Measurements from ENCODE around the gene ZDHHC3.

The ZDHHC3 gene

GRCh38 chr3:44905446-44906157 lies 70.4 kb downstream of the ZDHHC3 start:
- no peak overlapping the region for H3K9ac ChIP-seq (ENCODE audit: low read depth, low read length)
- no peak overlapping the region for H3K4me3 ChIP-seq (ENCODE audit: low read depth in 1 of 2, low read length in 2 of 2)
- no peaks in the 10 kb centered on the region for H3K4me1 ChIP-seq (ENCODE audit: insufficient read depth, low read length)
- H3K27ac ChIP-seq (ENCODE audit: low read length), result no peak overlapping the region
- H3K4me2 ChIP-seq (ENCODE audit: insufficient read depth, low read length), result no peak overlapping the region
- H3K9me3 ChIP-seq (ENCODE audit: insufficient read depth, low read length, severe bottlenecking), result no peaks in the 10 kb centered on the region
- TF ChIP-seq, protein P1, sequence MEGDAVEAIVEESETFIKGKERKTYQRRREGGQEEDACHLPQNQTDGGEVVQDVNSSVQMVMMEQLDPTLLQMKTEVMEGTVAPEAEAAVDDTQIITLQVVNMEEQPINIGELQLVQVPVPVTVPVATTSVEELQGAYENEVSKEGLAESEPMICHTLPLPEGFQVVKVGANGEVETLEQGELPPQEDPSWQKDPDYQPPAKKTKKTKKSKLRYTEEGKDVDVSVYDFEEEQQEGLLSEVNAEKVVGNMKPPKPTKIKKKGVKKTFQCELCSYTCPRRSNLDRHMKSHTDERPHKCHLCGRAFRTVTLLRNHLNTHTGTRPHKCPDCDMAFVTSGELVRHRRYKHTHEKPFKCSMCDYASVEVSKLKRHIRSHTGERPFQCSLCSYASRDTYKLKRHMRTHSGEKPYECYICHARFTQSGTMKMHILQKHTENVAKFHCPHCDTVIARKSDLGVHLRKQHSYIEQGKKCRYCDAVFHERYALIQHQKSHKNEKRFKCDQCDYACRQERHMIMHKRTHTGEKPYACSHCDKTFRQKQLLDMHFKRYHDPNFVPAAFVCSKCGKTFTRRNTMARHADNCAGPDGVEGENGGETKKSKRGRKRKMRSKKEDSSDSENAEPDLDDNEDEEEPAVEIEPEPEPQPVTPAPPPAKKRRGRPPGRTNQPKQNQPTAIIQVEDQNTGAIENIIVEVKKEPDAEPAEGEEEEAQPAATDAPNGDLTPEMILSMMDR (IDR thresholded peaks at IDR 0.05; ENCODE audit: borderline replicate concordance, extremely low read depth, low read length, poor library complexity, severe bottlenecking), result no peak
- no peak for TF ChIP-seq EZH2 (IDR thresholded peaks at IDR 0.05; ENCODE audit: borderline replicate concordance, low read depth, low read length, severe bottlenecking)
- no peaks in the 10 kb centered on the region for H3K79me2 ChIP-seq (ENCODE audit: insufficient read depth, low read length)
- no peak overlapping the region for H2AFZ ChIP-seq (ENCODE audit: low read depth, low read length)
- ATAC-seq (ENCODE audit: insufficient read depth, low read depth), result no peak; the same call in 2 of the 3 replicates
- H4K20me1 ChIP-seq (ENCODE audit: insufficient read depth, low read length), result no peaks in the 10 kb centered on the region
- no peaks in the 10 kb centered on the region for H3K36me3 ChIP-seq (ENCODE audit: insufficient read depth, low read length)
- no peak for DNase-seq
- no peaks in the 10 kb centered on the region for H3K27me3 ChIP-seq (ENCODE audit: insufficient read depth, low read length, poor library complexity)

- H3K9me3 ChIP-seq (ENCODE audit: insufficient read depth, low read length, severe bottlenecking), result no peaks in the 10 kb centered on the region
- H4K20me1 ChIP-seq (ENCODE audit: insufficient read depth, low read length), result no peaks in the 10 kb centered on the region
- DNase-seq (no peak), ATAC-seq (ENCODE audit: insufficient read depth, low read depth) (no peak)
- no peaks in the 10 kb centered on the region for H3K27me3 ChIP-seq (ENCODE audit: insufficient read depth, low read length, poor library complexity)
- no peak overlapping the region for H3K9ac ChIP-seq (ENCODE audit: low read depth, low read length)
- H2AFZ ChIP-seq (ENCODE audit: low read depth, low read length), result no peak overlapping the region
- H3K36me3 ChIP-seq (ENCODE audit: insufficient read depth, low read length), result no peaks in the 10 kb centered on the region
- no peaks in the 10 kb centered on the region for H3K4me1 ChIP-seq (ENCODE audit: insufficient read depth, low read length)
- TF ChIP-seq, protein P1 (IDR thresholded peaks at IDR 0.05; ENCODE audit: borderline replicate concordance, extremely low read depth, low read length, poor library complexity, severe bottlenecking), result no peak
- TF ChIP-seq EZH2 (IDR thresholded peaks at IDR 0.05; ENCODE audit: borderline replicate concordance, low read depth, low read length, severe bottlenecking), result no peak
- no peak overlapping the region for H3K4me2 ChIP-seq (ENCODE audit: insufficient read depth, low read length)
- no peaks in the 10 kb centered on the region for H3K79me2 ChIP-seq (ENCODE audit: insufficient read depth, low read length)
- no peak overlapping the region for H3K4me3 ChIP-seq (ENCODE audit: low read depth in 1 of 2, low read length in 2 of 2)
- H3K27ac ChIP-seq (ENCODE audit: low read length), result no peak overlapping the region
Measured at GRCh38 chr3:44903751-44904150, 72.2 kb downstream of the ZDHHC3 start.

- Histone ChIP-seq H3K9me3 (ENCODE audit: insufficient read depth, low read length, severe bottlenecking) (no peaks in the 10 kb centered on the region), H3K79me2 (ENCODE audit: insufficient read depth, low read length) (no peaks in the 10 kb centered on the region), H3K36me3 (ENCODE audit: insufficient read depth, low read length) (no peaks in the 10 kb centered on the region), H2AFZ (ENCODE audit: low read depth, low read length) (no peak overlapping the region), H3K27me3 (ENCODE audit: insufficient read depth, low read length, poor library complexity) (no peaks in the 10 kb centered on the region), H4K20me1 (ENCODE audit: insufficient read depth, low read length) (no peaks in the 10 kb centered on the region), H3K4me2 (ENCODE audit: insufficient read depth, low read length) (no peak overlapping the region), H3K27ac (ENCODE audit: low read length) (no peak overlapping the region), H3K4me1 (ENCODE audit: insufficient read depth, low read length) (no peaks in the 10 kb centered on the region), H3K4me3 (ENCODE audit: low read depth in 1 of 2, low read length in 2 of 2) (no peak overlapping the region), H3K9ac (ENCODE audit: low read depth, low read length) (no peak overlapping the region)
- TF ChIP-seq, protein P1 (IDR thresholded peaks at IDR 0.05; ENCODE audit: borderline replicate concordance, extremely low read depth, low read length, poor library complexity, severe bottlenecking), result no peak
- no peak for TF ChIP-seq EZH2 (IDR thresholded peaks at IDR 0.05; ENCODE audit: borderline replicate concordance, low read depth, low read length, severe bottlenecking)
- DNase-seq (no peak), ATAC-seq (ENCODE audit: insufficient read depth, low read depth) (no peak)
Measured at GRCh38 chr3:44903314-44903713, 72.7 kb downstream of the ZDHHC3 start.

Data from DND-41 (cell line).